Trophoblast cell (in vitro differentiated cells and primary cell): Measurements from ENCODE around the gene PLAAT2.
"Not testable (repeated sequence)": the region's sequence is repeated elsewhere in the genome, so short reads cannot be mapped to it uniquely, and the experiment has no call there.

Experiments
- DNase-seq, 2 donors: peaks; one replicate each; pipeline ENCODE4 v3.0.0-alpha.2; 2016
- H2AFZ ChIP-seq: 2 replicates; pipeline ENCODE4 v1.6.1; 2013; ENCODE audit warnings: low read length, moderate library complexity, mild to moderate bottlenecking; ENCODE audit not compliant: insufficient read depth, poor library complexity
- H2AK5ac ChIP-seq: 2 replicates; pipeline ENCODE4 v1.6.1; 2013; ENCODE audit warnings: mild to moderate bottlenecking, low read length
- H2BK120ac ChIP-seq: 2 replicates; pipeline ENCODE4 v1.6.1; 2013; ENCODE audit warnings: low read length, mild to moderate bottlenecking, moderate library complexity; ENCODE audit not compliant: insufficient read depth, poor library complexity
- H2BK12ac ChIP-seq: 2 replicates; pipeline ENCODE4 v1.6.1; 2013; ENCODE audit warnings: mild to moderate bottlenecking, low read length, moderate library complexity
- H2BK5ac ChIP-seq: 2 replicates; pipeline ENCODE4 v1.6.1; 2013; ENCODE audit warnings: low read length, low read depth, moderate library complexity, mild to moderate bottlenecking; ENCODE audit not compliant: poor library complexity
- H3K14ac ChIP-seq: 2 replicates; pipeline ENCODE4 v1.6.1; 2013; ENCODE audit warnings: mild to moderate bottlenecking, low read length
- H3K18ac ChIP-seq: 2 replicates; pipeline ENCODE4 v1.6.1; 2013; ENCODE audit warnings: mild to moderate bottlenecking, low read length
- H3K23ac ChIP-seq: 2 replicates; pipeline ENCODE4 v1.6.1; 2013; ENCODE audit warnings: low read length
- H3K27ac ChIP-seq: 2 replicates; pipeline ENCODE4 v1.5.1; 2013; ENCODE audit warnings: low read depth, mild to moderate bottlenecking, inconsistent platforms, low read length, moderate library complexity
- H3K27me3 ChIP-seq: 2 replicates; pipeline ENCODE4 v1.6.1; 2013; ENCODE audit warnings: inconsistent platforms, mild to moderate bottlenecking, low read length, moderate library complexity; ENCODE audit not compliant: insufficient read depth
- H3K36me3 ChIP-seq, 2 experiments: 1 replicate in 1 of 2; 2 replicates in 1 of 2; pipeline ENCODE4 v1.6.1; 2013; ENCODE audit warnings: low read length in 2 of 2, mild to moderate bottlenecking in 2 of 2, moderate library complexity in 1 of 2; ENCODE audit not compliant: insufficient read depth in 2 of 2, control insufficient read depth in 1 of 2
- H3K4ac ChIP-seq: 2 replicates; pipeline ENCODE4 v1.6.1; 2013; ENCODE audit warnings: low read depth, mild to moderate bottlenecking, low read length, moderate library complexity
- H3K4me1 ChIP-seq, 2 experiments: 1 replicate in 1 of 2; 2 replicates in 1 of 2; pipeline ENCODE4 v1.6.1; 2013; ENCODE audit warnings: low read length in 2 of 2, mild to moderate bottlenecking in 2 of 2, moderate library complexity in 1 of 2; ENCODE audit not compliant: insufficient read depth in 2 of 2, control insufficient read depth in 1 of 2
- H3K4me2 ChIP-seq: 2 replicates; pipeline ENCODE4 v1.6.1; 2013; ENCODE audit warnings: inconsistent platforms, mild to moderate bottlenecking, low read length, moderate library complexity
- H3K4me3 ChIP-seq: 2 replicates; pipeline ENCODE4 v1.5.1; 2013; ENCODE audit warnings: mild to moderate bottlenecking, low read depth, low read length, inconsistent platforms
- H3K79me1 ChIP-seq: one replicate; pipeline ENCODE4 v1.6.1; 2013; ENCODE audit warnings: low read length
- H3K79me2 ChIP-seq: 2 replicates; pipeline ENCODE4 v1.6.1; 2013; ENCODE audit warnings: low read length, mild to moderate bottlenecking; ENCODE audit not compliant: control insufficient read depth, insufficient read depth, poor library complexity
- H3K9ac ChIP-seq: 2 replicates; pipeline ENCODE4 v1.6.1; 2013; ENCODE audit warnings: mild to moderate bottlenecking, low read length
- H3K9me3 ChIP-seq: 2 replicates; pipeline ENCODE4 v1.6.1; 2013; ENCODE audit warnings: low read depth, mild to moderate bottlenecking, control low read depth, inconsistent platforms, low read length; ENCODE audit not compliant: insufficient read depth
- H4K12ac ChIP-seq: 2 replicates; pipeline ENCODE4 v1.6.1; 2013; ENCODE audit warnings: low read depth, mild to moderate bottlenecking, low read length, moderate library complexity
- H4K8ac ChIP-seq: 2 replicates; pipeline ENCODE4 v1.6.1; 2013; ENCODE audit warnings: low read depth, mild to moderate bottlenecking, low read length, moderate library complexity
- H4K91ac ChIP-seq: one replicate; pipeline ENCODE4 v1.6.1; 2013; ENCODE audit warnings: low read depth, mild to moderate bottlenecking, low read length, moderate library complexity
- whole genome bisulfite sequencing: extraction: QIAGEN DNeasy Blood & Tissue Kit; methylation state at CpG from one replicate; pipeline ENCODE4 v1.1.7; 2013; ENCODE audit warnings: missing lambda C conversion rate; ENCODE audit not compliant: insufficient read length, insufficient coverage; ENCODE audit errors: extremely low coverage; 5-methylcytosine and 5-hydroxymethylcytosine counted together

The PLAAT2 gene

DNA sequence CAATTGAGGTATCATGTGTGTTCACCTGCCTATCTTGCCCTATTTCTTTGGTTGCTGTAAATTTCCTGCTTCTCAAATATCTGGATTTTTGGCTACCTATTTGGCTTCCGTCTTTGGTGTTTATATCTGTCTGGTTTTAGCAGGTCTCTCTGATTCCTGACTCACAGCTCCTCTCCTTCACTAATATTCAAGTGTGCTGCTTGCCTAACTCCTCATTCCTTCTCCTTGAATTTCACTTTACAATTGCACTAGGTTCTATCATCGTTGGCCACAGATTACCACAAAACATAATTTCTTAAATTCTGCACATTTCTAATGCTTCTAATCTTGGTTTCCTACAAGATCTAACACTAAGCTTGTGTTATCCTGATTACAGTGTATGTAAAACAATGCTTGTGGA is 20.7 kb downstream of the PLAAT2 start:
- not testable (repeated sequence) for H4K8ac ChIP-seq, H3K9ac ChIP-seq, H2BK120ac ChIP-seq, H3K79me2 ChIP-seq, H3K23ac ChIP-seq, H2BK12ac ChIP-seq, H2BK5ac ChIP-seq, H2AFZ ChIP-seq, H2AK5ac ChIP-seq, DNase-seq, H3K14ac ChIP-seq, H3K4me2 ChIP-seq, H3K27ac ChIP-seq, H3K4ac ChIP-seq, H3K27me3 ChIP-seq, H3K79me1 ChIP-seq, H3K4me3 ChIP-seq, H3K18ac ChIP-seq, H4K91ac ChIP-seq, H4K12ac ChIP-seq, H3K4me1 ChIP-seq, H3K9me3 ChIP-seq, H3K36me3 ChIP-seq
- WGBS = no CpG with 5 or more reads among the region's 2 CpGs

DNA sequence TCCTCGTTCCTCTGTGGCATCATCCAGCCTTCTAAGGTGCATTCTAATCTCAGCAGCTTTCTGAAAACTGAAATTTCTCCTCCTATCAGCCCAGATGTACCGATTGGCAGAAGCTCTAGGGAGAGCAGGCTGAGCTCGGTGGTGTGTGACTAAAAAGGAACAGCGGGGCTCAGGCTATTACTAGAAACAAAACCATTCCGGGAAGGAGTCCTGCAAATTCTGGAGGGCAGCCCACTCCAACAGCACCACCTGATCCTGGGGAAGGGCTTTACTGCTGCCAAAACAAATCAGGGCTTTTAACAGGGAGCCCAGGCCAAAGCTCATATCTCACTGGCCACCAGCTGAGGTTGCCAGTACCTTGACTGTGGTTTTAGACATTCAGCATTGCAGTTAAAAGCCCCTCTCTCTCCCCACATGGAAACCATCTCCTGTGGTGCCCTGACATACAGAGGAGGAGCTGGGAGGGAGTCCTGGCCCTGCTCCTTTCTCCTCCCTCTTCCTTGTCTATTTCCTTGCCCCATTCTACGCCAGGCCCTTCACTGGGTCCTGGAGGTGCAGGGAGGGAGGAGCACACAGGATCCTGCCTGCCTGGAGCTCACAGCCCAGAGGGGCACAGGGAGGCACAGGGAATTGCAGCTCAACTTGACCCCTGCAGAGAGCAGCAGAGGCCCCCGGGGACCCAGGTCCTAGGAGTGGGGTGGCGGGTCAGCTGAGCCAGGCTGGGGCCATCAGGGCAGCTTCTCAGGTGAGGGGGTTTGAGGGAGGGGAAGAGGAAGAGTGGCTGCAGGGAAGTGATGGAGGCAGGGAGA is 25.7 kb downstream of the PLAAT2 start:
- no peak for DNase-seq
- Histone ChIP-seq H3K4me3 (no peak overlapping the region), H3K4me1 (peaks cover 9 to 12% of the 10 kb centered on the region in 2 experiments), H3K27ac (no peak overlapping the region), H3K27me3 (no peaks in the 10 kb centered on the region), H3K9me3 (peaks cover 3% of the 10 kb centered on the region), H2AFZ (no peak overlapping the region), H2BK12ac (no peak overlapping the region), H4K8ac (no peak overlapping the region), H3K4me2 (no peak overlapping the region), H4K12ac (no peak overlapping the region), H3K4ac (no peak overlapping the region), H4K91ac (no peak overlapping the region), H2AK5ac (no peak overlapping the region), H3K9ac (no peak overlapping the region), H3K14ac (no peak overlapping the region), H3K79me1 (peaks cover 4% of the 10 kb centered on the region), H3K36me3 (no peaks in the 10 kb centered on the region), H2BK120ac (no peak overlapping the region), H3K79me2 (no peaks in the 10 kb centered on the region), H3K18ac (no peak overlapping the region), H2BK5ac (no peak overlapping the region), H3K23ac (no peak overlapping the region)
- no CpG with 5 or more reads among the region's 8 CpGs for WGBS

DNA sequence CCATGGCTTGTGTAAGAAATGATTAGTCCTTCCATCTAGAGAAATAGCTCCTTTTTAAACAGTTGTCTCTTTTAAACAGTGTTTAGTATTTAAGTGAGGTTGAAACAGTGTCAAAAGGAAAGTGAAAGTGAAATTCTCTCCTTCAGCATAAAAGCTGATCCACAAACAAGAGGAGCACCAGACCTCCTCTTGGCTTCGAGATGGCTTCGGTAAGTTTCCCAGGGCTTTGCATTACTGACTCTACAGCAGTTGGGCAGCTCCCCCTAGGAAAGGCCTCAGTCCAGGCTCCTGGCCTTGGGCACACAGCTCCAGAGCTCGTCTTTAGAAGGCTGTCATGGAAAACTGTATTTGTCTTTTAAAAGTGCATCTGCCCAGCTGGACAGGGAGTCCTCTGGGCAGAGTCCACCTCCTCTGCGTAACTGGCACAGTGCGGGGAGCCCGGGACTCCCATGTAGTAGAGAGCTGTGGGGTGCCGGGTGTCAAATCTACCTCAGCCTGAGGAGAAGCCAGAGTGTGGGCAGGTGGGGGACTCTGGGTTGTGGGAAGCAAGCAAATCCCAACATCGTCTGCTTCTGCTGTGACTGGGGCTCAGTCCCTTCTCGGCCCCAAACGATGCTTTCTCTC is 26.4 kb downstream of the PLAAT2 start, which contains the start of gene PLAAT4:
TSS of gene PLAAT4 (plus strand) at position 140 of the 624 bp plus-strand sequence. CDS start at position 201, 61 bp downstream.
- H2AFZ ChIP-seq = no peak within 1 kb of the TSS
- H3K9ac ChIP-seq = no peak within 1 kb of the TSS
- H3K27ac ChIP-seq = no peak within 1 kb of the TSS
- H4K91ac ChIP-seq = no peak within 1 kb of the TSS
- no peak within 1 kb of the TSS for H3K4me3 ChIP-seq
- peaks cover 9 to 12% of the 10 kb centered on the region in 2 experiments for H3K4me1 ChIP-seq
- no peak within 1 kb of the TSS for H3K18ac ChIP-seq
- no peak within 1 kb of the TSS for H2BK5ac ChIP-seq
- peak in 1 of 2 donors; percentile 34 for DNase-seq
- no peak within 1 kb of the TSS for H3K4me2 ChIP-seq
- no peak within 1 kb of the TSS for H2BK120ac ChIP-seq
- H3K79me2 ChIP-seq = no peaks in the 10 kb centered on the region
- no peak within 1 kb of the TSS for H4K12ac ChIP-seq
- no peaks in the 10 kb centered on the region for H3K36me3 ChIP-seq
- no peak within 1 kb of the TSS for H4K8ac ChIP-seq
- H3K27me3 ChIP-seq = no peaks in the 10 kb centered on the region
- peaks cover 4% of the 10 kb centered on the region for H3K79me1 ChIP-seq
- H2BK12ac ChIP-seq = peak within 1 kb of the TSS; percentile 7
- H2AK5ac ChIP-seq = no peak within 1 kb of the TSS
- H3K9me3 ChIP-seq = peaks cover 3% of the 10 kb centered on the region
- no peak within 1 kb of the TSS for H3K23ac ChIP-seq
- H3K4ac ChIP-seq = no peak within 1 kb of the TSS
- no peak within 1 kb of the TSS for H3K14ac ChIP-seq
- WGBS = no CpG with 5 or more reads among the region's 10 CpGs

DNA sequence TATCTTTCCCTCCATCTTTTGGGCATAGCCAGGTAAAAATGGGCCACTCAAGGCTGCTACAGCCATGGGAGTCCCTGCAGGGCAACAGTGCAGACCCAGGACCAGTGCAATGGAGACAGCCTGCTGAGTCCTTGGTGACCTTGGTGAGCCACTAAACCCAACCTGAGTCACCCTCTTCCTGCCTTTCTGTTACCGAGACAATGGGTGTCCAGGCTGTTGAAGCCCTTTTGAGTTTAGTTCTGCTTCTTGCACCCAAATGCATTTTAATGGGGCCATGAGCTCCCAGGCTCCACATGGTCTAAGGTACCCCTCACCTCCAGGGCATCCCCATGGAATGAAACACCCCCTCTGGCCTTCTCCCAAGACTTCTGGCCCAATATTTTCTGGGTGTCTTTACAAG is 27.4 kb downstream of the PLAAT2 start:
- Histone ChIP-seq H3K9ac (no peak overlapping the region), H2BK12ac (no peak overlapping the region), H4K12ac (no peak overlapping the region), H3K4me3 (no peak overlapping the region), H4K91ac (no peak overlapping the region), H2BK5ac (no peak overlapping the region), H3K4me2 (no peak overlapping the region), H2AK5ac (no peak overlapping the region), H4K8ac (no peak overlapping the region), H2BK120ac (no peak overlapping the region), H3K27ac (no peak overlapping the region), H3K9me3 (peaks cover 3% of the 10 kb centered on the region), H3K79me2 (no peaks in the 10 kb centered on the region), H3K4me1 (peaks cover 9 to 14% of the 10 kb centered on the region in 2 experiments), H3K36me3 (no peaks in the 10 kb centered on the region), H3K79me1 (peaks cover 6% of the 10 kb centered on the region), H3K14ac (no peak overlapping the region), H3K4ac (no peak overlapping the region), H2AFZ (no peak overlapping the region), H3K23ac (no peak overlapping the region), H3K27me3 (no peaks in the 10 kb centered on the region), H3K18ac (no peak overlapping the region)
- no CpG with 5 or more reads among the region's 1 CpG for WGBS
- no peak for DNase-seq
